GM13976 (cell line): ENCODE data around the gene RNASE12.
"Not testable (repeated sequence)": the region's sequence is repeated elsewhere in the genome, so short reads cannot be mapped to it uniquely, and the experiment has no call there.

ENCODE experiments used
- DNase-seq: peaks from one replicate; pipeline ENCODE4 v3.0.0; 2012; ENCODE audit warnings: low spot score
- CTCF ChIP-seq: IDR thresholded peaks from 2 replicates; pipeline ENCODE4 v1.5.1; 2012; ENCODE audit warnings: borderline replicate concordance, mild to moderate bottlenecking; ENCODE audit not compliant: insufficient read depth; ENCODE audit errors: extremely low read depth, missing control alignments, control extremely low read depth
- in situ Hi-C: fragments of 300-500 bp; cut with MboI; formaldehyde crosslinking; loops from one replicate; pipeline ENCODE4 v1.12.0; 2022; ENCODE audit warnings: low sequenced_read_pairs, mixed read lengths, inconsistent platforms; ENCODE audit not compliant: unreplicated experiment

Gene RNASE12

DNA sequence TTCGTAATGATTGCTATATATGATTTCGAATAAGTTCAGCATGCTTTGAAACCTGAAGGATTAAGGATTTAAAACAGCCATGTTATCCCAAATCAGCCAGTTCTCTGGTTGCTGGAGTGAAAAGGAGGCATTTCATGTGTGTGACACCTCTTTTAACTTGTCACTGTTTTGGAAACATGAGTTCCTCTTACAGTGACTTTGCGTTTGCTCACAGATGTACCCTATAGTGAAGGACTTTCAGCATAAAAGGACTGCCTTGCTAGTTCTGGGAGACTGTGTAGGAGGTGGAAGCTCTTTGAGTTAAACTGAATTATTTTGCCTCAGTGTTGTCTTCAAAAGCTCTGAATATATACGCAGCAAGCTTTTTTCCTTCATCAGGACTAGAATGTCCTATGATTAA is 10.9 kb downstream of the RNASE12 start:
- TF ChIP-seq CTCF = no peak
- in situ Hi-C loops = no loop called here

DNA sequence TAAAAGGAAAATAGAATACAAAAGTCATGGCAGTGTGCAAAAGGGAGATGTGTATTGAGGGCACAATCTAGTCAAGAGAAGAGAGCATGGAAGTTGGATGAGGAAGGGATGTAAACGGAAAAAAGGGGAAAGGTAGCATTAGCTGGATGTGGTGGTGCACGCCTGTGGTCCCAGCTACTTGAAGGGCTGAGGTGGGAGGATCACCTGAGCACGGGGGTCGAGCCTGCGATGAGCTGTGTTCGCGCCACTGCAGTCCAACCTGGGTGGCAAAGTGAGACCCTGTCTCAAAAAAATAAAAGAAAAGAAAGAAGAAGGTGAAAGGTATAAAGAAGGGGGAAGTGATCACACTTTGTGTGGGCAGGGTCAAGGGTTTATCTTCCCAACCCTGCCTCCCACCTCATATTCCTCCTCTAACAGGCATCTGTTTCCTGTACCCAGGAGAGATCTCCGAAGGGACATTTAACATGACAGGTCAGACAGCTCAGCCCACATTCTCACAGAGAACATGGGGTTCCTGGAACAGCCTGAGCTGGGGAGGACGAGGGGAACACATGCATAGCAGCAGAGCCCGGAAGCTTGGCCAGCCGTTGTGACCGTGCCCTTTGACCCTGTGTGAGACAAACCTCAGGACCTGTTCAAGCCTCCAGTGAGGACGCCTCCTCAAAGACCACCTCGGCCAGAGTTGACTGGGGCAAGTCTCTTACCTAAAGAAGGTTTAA is 12.2 kb downstream of the RNASE12 start:
- in situ Hi-C loops = no loop called here
- DNase-seq = no peak
- TF ChIP-seq CTCF = no peak

More for the DNA sequence above, 10.9 kb downstream of the RNASE12 start:
- DNase-seq = no peak

- no peak for TF ChIP-seq CTCF
- in situ Hi-C loops = no loop called here
- no peak for DNase-seq
Observed at GRCh38 chr14:20578325-20578724, 12.9 kb downstream of the RNASE12 start.

GRCh38 chr14:20572382-20572990 is 18.7 kb downstream of the RNASE12 start:
- DNase-seq, in situ Hi-C loops: not testable (repeated sequence)

GRCh38 chr14:20570720-20571119 is 20.5 kb downstream of the RNASE12 start:
- DNase-seq, in situ Hi-C loops: not testable (repeated sequence)

DNA sequence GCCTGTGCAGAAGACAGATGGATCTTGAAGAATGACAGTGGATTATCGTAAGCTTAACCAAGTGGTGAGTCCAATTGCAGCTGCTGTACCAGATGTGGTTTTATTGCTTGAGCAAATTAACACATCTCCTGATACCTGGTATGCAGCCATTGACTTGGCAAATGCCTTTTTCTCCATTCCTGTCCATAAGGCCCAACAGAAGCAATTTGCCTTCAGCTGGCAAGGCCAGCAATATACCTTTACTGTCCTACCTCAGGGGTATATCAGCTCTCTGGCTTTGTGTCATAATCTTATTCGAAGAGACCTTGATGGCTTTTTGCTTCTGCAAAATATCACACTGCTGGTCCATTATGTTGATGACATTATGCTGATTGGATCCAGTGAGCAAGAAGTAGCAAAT is 21.3 kb downstream of the RNASE12 start:
- DNase-seq, in situ Hi-C loops: not testable (repeated sequence)

- in situ Hi-C loops = no loop called here
- no peak for TF ChIP-seq CTCF
- no peak for DNase-seq
Observed at GRCh38 chr14:20569066-20569465, 22.1 kb downstream of the RNASE12 start.

DNA sequence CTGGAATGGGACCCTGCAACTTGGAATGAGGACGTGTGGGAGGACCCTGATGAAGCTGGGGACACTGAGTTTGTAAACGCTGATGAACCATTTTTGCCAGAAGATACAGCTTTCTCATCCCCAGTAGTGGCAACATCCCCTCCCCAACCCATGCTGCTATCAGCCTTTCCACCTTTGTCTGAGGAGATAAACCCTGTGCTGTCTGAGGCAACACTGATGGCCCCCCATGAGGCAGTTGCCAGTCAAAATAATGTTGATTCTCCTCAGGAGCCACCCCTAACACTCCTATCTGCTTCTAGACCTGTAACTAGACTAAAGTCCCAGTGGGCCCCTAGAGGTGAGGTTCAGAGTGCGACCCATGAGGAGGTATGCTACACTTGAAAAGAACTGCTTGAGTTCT is 22.8 kb downstream of the RNASE12 start:
- in situ Hi-C loops = no loop called here
- DNase-seq = no peak
- no peak for TF ChIP-seq CTCF

GRCh38 chr14:20567199-20567598 is 24.0 kb downstream of the RNASE12 start:
- DNase-seq, in situ Hi-C loops: not testable (repeated sequence)
